ENCODE measurements around the gene AGAP2.

DNA sequence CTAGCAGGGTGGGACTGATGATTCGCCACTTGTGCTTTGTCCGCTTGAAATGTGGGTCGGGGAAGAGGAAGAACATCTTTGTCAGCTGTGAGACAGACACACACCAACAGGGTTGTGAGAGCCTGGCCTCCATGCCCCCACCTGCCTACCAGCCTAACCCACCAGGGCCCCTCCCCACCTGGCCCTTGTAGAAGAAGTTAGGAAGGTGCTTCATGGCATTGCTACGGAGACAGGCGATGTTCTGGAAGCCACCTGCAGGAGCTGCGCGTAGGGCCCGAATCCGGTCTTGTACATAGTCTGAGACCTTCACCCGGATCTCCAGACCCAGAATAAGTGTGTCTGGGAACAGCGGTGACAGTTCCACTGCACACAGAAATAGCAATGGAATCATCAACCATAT lies 31.1 kb upstream of the AGAP2 start:
- TF ChIP-seq EP300 (IDR thresholded peaks at IDR 0.05) = no peak
- TF ChIP-seq, protein P1, sequence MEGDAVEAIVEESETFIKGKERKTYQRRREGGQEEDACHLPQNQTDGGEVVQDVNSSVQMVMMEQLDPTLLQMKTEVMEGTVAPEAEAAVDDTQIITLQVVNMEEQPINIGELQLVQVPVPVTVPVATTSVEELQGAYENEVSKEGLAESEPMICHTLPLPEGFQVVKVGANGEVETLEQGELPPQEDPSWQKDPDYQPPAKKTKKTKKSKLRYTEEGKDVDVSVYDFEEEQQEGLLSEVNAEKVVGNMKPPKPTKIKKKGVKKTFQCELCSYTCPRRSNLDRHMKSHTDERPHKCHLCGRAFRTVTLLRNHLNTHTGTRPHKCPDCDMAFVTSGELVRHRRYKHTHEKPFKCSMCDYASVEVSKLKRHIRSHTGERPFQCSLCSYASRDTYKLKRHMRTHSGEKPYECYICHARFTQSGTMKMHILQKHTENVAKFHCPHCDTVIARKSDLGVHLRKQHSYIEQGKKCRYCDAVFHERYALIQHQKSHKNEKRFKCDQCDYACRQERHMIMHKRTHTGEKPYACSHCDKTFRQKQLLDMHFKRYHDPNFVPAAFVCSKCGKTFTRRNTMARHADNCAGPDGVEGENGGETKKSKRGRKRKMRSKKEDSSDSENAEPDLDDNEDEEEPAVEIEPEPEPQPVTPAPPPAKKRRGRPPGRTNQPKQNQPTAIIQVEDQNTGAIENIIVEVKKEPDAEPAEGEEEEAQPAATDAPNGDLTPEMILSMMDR (IDR thresholded peaks at IDR 0.05) = no peak
- TF ChIP-seq POLR2AphosphoS5 (IDR thresholded peaks at IDR 0.05) = no peak
